SU-DHL-6 (cell line): ENCODE measurements around the gene WFIKKN1.

ENCODE experiments used
- EZH2phosphoT487 ChIP-seq: fragments of 200-600 bp; sonication (generic), shearing (Covaris generic); conservative IDR thresholded peaks from 2 replicates; pipeline ENCODE4 v1.6.1; 2018; ENCODE audit warnings: mild to moderate bottlenecking, antibody characterized with exemption, low read length, moderate library complexity, mixed read lengths
- TF ChIP-seq, protein P1 (sequence below): fragments of 200-600 bp; sonication (generic); IDR thresholded peaks from one replicate; pipeline ENCODE4 v1.5.1; 2017; ENCODE audit warnings: antibody characterized with exemption, mild to moderate bottlenecking, low read length, moderate library complexity; ENCODE audit not compliant: insufficient read depth, poor library complexity, severe bottlenecking

DNA sequence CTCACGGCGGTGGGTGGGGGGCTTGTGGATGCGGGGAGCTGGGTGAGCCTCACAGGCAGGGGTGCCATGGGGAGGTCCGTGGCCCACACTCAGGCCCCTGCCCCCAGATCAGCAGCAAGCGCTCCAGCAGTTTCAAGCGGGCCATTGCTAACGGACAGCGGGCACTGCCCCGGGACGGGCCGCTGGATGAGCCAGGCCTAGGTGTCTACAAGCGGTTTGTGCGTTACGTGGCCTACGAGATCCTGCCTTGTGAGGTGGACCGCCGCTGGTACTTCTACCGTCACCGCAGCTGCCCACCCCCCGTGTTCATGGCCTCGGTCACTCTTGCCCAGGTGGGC, 45.7 kb downstream of the WFIKKN1 start:
- TF ChIP-seq, protein P1, sequence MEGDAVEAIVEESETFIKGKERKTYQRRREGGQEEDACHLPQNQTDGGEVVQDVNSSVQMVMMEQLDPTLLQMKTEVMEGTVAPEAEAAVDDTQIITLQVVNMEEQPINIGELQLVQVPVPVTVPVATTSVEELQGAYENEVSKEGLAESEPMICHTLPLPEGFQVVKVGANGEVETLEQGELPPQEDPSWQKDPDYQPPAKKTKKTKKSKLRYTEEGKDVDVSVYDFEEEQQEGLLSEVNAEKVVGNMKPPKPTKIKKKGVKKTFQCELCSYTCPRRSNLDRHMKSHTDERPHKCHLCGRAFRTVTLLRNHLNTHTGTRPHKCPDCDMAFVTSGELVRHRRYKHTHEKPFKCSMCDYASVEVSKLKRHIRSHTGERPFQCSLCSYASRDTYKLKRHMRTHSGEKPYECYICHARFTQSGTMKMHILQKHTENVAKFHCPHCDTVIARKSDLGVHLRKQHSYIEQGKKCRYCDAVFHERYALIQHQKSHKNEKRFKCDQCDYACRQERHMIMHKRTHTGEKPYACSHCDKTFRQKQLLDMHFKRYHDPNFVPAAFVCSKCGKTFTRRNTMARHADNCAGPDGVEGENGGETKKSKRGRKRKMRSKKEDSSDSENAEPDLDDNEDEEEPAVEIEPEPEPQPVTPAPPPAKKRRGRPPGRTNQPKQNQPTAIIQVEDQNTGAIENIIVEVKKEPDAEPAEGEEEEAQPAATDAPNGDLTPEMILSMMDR = no peak
- TF ChIP-seq EZH2phosphoT487 = no peak
